Jurkat, Clone E6-1 (cell line): ENCODE measurements around the gene JARID2.

ENCODE experiments used
- DNase-seq: peaks from one replicate; pipeline ENCODE4 v3.0.0-alpha.2; 2011; ENCODE audit warnings: low read depth, low spot score
- H3K4me3 ChIP-seq: 2 replicates; pipeline ENCODE4 v1.5.1; 2011; ENCODE audit warnings: mild to moderate bottlenecking, low read length, control low read depth, moderate library complexity

The JARID2 gene

DNA sequence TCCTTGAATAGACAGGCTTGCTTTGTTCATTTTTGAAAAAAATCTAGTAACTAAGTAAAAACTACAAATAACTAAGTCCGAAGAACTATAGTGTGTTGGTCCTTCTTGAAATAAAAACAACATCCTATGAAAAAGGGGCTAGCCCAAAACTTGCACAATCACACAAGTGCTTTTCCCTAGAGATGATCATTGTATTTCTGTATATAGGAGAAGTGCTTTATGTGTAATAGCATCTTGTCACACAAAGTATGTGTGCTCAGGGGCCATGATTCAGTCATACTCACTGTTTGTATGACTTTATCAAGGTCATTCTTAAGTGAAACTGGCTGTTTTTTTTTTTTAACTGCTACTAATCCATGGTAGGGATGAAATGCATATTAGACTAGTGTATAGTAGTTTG, 237.2 kb downstream of the JARID2 start:
- no peak overlapping the region for H3K4me3 ChIP-seq
- DNase-seq: no peak

DNA sequence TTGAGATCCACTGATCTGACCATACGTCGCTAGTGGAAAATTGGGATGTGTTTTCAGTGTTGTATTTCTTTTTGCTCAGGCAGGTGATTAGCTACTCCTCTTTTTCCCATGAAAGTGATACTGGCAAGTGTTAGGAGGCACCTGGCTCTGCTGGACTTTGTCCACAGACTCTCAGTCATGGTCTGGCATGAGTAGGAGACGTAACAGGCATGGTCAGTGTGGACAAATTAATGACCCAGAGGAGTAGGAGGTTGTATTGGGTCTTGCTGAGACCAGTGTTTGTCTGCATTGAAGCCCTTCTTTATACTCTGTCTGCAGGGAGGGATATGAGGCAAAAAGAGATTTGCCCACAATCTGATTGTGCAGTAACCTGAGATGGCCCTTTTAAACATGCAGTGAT, 238.3 kb downstream of the JARID2 start:
- H3K4me3 ChIP-seq: no peak overlapping the region
- no peak for DNase-seq

DNA sequence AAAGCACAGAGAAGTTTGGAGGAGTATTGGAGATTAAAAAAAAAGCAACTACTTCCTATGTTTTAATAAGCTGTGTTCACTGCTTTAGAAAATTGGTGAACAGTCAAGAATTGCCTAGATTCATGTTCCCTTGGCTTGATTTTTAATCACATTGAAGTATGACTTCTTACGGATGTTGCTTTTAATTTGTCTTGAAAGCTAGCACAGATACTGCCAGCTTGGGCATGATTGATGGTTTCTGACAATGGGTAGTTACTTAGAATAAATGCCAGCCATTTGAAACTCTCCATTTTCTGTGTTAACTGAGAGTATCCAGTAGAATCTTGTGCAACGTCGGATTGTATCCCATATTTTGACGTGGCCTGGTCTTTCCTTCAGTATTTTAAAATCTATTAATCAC, 239.0 kb downstream of the JARID2 start:
- H3K4me3 ChIP-seq: no peak overlapping the region
- DNase-seq: no peak

DNA sequence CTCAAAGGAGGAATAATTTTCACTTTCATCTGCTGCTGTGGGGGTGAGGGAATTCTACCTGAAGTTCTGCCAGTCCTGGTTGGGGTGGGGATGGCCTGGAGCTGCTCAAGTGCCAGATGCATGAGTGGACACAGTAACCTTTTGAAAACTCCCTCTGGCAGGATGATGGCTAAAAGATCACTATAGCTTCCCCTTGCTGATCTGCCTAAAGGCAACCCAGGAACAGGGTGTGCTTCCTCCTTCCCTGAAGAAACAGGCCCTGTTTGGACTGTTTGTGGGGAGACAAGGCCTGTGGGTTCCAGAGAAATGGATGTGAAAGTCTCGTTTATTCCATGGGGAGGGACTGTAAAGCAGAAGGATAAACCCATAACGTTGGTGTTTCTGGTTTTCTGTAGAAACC, 240.1 kb downstream of the JARID2 start:
- no peak overlapping the region for H3K4me3 ChIP-seq
- no peak for DNase-seq

DNA sequence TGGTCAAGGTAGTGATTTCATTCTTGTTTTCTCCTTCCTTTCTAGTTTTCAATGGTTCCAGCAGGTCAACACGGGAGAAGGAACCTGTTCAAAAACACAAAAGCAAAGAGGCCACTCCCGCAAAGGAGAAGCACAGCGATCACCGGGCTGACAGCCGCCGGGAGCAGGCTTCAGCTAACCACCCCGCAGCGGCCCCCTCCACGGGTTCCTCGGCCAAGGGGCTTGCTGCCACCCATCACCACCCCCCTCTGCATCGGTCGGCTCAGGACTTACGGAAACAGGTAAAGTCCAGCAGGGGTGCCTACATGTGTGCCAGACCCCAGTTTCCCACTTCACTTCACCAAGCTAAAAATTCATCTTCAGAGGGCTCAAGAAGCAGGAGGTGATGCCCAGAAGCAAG, 241.4 kb downstream of the JARID2 start:
- H3K4me3 ChIP-seq: no peak overlapping the region
- no peak for DNase-seq

DNA sequence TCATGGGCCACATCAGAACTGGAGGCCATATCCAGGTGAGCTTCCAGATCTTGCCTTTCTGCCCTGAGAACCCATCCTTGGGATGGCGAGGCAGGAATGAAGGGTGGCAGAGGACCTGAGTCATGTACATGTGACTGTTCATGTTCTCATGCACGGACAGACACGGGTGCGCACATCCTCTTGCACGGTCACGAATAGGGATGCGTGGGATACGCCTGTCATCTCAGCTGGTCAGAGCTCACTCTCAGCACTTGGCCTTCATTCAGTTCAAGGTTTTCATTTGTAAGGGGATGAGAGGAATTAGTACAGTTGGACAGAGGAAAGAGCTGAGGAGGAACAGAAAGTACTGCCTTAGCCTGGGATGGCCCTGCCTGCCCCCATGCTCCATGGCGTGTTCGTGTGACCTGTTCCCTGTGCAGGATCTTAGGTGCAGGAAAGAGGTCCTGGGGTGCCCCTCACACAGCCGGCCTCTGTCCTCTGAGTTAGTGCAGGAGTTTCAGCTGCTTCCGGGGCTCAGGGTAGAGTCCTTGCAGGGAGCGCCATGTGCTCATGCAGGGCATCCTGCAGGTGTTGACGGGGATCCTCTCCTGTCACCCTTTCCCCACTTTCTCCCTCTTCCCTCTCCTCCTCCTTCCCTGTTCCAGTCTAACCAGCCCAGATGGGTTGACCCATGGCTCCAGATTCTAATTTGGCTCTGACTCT, 243.5 kb downstream of the JARID2 start:
- no peak for DNase-seq
- no peak overlapping the region for H3K4me3 ChIP-seq

DNA sequence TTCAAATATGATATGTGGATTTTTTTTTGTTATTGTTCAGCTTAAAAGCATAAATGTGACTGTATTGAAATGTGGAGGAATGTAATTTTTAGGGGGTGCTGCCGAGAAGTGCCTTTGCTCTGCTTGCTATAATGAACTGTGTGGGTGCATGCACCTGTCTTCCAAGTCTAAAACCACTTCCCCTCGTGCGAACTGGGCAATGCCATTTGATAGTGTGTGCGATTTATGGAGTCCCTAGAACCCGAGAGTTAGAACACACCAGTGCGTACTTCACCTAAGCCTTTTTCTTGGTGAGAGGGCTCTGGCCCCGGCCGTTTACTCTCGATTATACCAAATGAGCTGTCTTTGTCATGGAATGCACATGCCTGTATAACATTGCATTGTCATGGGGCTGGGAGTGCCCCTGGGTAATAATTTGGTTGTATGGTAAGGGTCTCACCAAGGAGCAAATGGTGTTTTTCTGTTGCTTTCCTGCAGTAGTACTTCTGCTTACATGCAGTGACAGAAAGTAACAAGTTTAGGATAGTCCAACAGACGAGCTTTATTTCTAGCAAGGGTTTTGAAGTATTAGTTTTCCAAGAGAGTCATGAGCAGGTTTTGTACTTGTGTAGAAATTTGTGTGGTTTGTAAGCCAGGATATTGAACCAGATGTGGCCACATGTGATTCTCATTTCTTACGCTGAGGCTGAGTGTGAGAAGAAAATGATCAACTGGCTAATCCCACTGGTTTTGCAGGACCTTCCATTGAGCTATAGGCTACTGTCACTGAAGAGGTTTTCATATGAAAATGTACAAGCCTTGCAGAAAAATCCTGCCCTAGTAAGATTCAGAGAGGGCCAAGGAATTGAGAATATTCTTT, 244.6 kb downstream of the JARID2 start:
- H3K4me3 ChIP-seq: no peak overlapping the region
- DNase-seq: peak; percentile 27

DNA sequence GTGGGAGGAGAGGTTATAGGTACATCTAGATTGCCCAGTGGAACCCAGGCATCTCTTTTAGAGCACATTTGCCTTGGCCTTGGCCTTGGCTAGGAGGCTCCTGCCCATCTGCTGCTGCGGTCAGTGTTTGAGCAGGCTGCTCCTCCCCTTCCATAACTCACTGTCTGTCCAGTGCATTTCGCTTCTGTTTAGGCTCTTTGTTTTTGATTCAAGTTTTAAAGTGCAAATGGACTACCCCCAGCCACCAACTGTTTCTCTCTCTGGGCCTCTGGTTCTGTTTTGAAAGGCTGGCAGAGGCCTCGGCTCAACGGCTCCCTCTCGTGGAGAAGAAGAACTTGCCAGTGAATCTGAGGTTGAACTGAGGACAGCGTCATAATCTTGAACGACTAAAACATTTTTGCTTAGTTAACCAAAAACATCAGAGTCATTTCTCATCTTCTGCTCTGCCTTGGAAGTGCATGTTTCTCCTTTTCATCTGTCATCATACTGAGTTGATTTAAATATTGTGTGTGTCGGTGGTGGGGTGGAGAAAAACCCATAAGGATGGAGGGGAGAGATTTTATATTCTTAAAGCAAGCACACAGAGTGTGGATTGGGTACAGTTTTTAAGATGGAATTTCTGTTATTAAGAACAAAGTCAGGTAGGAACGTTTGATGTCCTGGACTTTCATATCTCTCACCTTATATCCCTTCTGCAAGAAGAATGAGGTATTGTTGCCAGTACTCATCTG, 245.6 kb downstream of the JARID2 start:
- H3K4me3 ChIP-seq: no peak overlapping the region
- peak; percentile 49 for DNase-seq

DNA sequence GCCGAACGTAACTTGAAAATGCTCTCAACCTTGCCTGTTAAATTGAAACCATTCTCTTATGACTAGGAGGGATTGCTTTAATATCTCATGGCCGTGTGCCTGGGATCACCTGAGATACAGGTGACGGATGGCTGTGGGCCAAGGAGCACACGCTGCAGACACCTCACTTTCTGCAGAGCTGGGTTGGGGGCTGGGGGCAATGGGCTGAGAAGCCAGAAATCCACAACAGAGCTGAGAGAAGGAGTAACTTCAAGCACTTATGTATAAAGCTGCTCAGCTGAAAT, 246.1 kb downstream of the JARID2 start:
- no peak overlapping the region for H3K4me3 ChIP-seq
- DNase-seq: no peak

DNA sequence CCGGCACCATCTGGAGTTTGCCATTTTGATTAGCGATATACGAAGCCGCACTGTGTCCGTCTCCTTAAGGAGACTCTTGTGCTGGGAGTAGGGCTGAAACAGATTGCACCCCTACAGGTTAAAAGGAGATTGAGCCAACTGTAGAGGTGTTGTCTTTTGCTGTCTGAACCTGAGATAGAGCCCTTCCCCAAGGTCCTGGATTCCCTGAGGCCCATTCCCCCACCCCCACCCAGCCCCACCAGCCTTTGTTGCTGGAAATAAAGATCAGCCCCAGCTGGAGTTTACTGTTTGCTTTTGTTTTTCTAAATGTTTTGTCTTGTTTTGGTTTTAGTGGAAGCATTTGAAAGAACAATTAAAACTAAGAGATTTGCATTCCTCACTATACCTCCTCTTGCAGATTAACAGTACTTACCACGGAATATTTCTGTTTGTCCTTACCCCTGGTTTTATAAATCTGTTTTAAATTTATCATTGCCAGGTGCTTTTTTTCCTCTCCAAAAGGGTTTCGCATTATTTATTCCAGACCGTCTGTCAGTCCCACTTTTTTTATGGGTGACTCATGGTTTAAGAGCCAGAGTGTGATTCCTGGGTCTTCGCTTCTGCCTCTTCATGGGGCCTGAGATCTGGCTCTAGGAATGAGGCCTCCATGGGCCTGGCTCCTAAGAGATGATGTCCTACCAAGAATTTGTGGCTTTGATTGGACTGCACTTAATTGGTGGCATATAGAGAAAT, 247.7 kb downstream of the JARID2 start:
- no peak overlapping the region for H3K4me3 ChIP-seq
- no peak for DNase-seq

DNA sequence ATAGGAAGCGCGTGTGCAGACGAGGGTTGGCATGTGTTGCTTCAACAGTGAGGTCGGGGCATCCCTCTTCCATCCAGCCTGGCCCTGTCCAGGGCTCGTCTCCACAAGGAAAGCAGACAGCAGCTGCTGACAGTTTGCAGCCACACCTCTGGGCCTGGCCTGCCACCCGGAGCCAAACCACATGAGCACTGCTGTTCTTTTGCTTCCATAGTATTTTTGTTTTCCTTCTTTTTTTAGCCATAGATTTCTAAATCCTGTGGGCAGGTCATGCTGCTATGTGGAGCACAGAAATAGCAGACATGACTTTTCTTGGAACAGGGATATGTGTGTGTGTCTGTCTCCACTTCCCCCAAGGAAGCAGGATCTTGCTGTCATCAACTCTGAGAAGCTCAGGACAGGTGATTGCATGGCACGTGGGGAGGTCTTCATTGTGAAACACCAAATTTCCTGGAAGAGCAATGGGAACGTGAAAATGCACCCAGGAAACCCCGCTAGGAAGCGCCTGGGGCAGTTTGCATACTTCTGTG, 249.6 kb downstream of the JARID2 start:
- no peak overlapping the region for H3K4me3 ChIP-seq
- DNase-seq: no peak

DNA sequence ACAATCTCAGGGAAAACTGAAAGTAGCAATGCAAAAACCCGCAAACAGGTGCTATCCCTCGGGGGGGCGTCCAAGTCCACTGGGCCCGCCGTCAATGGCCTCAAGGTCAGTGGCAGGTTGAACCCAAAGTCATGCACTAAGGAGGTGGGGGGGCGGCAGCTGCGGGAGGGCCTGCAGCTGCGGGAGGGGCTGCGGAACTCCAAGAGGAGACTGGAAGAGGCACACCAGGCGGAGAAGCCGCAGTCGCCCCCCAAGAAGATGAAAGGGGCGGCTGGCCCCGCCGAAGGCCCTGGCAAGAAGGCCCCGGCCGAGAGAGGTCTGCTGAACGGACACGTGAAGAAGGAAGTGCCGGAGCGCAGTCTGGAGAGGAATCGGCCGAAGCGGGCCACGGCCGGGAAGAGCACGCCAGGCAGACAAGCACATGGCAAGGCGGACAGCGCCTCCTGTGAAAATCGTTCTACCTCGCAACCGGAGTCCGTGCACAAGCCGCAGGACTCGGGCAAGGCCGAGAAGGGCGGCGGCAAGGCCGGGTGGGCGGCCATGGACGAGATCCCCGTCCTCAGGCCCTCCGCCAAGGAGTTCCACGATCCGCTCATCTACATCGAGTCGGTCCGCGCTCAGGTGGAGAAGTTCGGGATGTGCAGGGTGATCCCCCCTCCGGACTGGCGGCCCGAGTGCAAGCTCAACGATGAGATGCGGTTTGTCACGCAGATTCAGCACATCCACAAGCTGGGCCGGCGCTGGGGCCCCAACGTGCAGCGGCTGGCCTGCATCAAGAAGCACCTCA, 250.7 kb downstream of the JARID2 start:
- DNase-seq: no peak
- no peak overlapping the region for H3K4me3 ChIP-seq

DNA sequence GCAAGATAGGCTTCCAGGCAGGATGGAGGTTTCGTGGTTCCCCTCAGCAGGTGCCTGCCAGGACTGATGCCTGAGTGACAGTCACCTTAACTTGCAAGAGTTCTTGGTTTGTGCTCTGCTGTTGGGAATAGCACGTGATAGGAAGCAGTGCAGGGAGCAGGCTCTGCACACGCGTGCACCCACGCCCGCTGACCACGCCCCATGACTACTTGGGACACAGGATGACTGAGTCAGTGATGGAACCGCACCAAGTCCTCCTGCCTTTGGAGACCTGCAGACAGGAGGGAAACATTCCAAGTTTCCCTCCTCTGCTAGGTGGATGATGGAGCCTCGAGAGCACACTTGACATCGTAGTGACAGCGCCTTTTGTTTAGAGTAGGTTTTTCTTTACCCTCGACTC, 252.8 kb downstream of the JARID2 start:
- no peak for DNase-seq
- H3K4me3 ChIP-seq: no peak overlapping the region

DNA sequence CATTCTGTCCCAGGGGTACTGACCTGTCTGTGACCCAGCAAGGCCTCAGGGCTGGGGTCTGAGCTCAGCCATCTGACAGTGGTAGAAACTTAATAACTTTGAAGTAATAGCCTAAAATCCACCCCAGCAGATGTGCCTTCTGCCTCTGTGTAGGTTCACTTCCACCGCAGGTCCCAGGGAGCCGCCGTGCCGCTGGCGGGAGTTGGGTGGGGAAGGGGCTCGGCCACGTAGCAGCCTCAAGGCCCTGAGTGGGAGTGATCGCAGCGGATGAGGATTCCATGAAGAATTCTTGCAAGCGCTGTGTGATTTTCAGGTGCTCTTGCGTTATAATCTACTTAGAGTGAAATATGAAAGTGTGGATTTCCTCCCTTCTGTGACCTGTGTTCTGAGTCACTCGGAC, 253.3 kb downstream of the JARID2 start:
- DNase-seq: no peak

DNA sequence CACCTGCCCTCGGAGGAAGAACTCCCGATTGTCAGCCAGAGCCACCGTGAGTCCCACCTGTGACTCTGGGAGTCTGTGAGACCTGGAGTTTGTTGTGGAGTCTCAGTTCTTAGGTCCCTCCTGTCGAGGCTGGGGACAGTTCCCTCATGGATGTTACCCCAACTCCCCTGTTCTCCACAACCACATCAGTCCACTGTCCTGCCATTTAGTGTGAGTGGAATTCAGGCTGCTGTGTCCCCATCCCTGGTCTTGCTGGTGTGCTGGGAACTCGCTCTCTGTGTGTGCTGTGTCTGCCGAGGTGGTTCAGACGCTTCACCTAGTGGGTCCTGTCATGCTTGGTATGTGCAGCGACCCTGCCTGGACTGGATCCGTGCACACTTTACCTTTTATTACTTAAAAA, 253.7 kb downstream of the JARID2 start:
- H3K4me3 ChIP-seq: no peak overlapping the region
- DNase-seq: no peak

More for the DNA sequence above, 253.3 kb downstream of the JARID2 start:
- H3K4me3 ChIP-seq: no peak overlapping the region

DNA sequence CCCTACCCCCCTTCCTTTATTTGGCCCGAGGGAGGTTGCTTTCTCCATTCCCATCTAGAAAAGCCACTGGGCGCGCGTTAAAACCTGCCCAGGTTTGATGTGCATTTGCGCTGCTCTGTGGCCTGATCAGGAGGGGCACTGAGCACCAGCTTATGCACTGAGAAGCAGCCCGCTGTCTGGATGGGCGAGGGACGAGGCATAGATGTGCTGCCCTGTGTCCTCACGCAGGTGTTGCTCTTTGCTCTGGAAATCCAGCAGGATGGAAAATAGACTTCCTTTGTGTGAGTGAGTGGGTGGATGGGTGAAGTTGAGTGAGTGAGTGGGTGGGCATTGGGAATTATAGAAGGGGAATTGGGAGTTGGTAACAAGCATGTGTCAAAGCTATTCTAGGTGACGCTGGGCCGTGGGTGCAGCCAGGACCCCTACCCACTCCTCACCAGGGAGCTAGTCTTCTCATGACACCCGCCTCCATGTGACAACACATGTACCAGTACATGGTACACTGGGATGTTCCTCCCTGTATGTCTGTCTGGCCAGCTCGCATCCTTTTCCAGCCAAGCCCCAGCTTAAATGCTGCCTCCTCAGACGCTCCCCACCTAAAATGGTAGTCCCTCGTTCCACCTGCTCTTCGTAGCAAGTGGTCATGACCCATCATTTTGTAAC, 254.3 kb downstream of the JARID2 start:
- no peak for DNase-seq
- no peak overlapping the region for H3K4me3 ChIP-seq

DNA sequence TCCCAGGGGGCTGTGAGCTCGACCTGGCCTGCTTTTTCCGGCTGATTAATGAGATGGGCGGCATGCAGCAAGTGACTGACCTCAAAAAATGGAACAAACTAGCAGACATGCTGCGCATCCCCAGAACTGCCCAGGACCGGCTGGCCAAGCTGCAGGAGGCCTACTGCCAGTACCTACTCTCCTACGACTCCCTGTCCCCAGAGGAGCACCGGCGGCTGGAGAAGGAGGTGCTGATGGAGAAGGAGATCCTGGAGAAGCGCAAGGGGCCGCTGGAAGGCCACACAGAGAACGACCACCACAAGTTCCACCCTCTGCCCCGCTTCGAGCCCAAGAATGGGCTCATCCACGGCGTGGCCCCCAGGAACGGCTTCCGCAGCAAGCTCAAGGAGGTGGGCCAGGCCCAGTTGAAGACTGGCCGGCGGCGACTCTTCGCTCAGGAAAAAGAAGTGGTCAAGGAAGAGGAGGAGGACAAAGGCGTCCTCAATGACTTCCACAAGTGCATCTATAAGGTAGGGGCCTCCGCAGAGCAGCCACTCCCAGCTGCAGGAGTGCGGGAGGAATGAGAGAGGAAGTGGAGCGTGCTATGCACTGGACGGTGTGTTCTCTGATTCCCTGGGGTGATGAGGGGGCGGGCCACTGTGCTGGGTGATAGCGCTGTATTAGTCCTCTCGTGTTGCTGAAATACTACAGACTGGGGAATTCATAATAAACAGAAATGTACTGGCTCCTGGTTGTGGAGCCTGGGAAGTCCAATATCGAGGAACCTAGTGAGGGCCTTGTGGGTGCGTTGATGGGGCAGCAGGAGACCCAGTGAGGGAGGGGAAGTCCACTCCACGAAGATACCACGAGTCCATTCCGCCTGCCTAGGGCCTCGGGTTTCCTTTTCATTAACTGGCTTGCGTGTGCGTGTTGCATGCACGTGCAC, 255.3 kb downstream of the JARID2 start:
- H3K4me3 ChIP-seq: no peak overlapping the region
- DNase-seq: no peak
